H9 (cell line): Measurements from ENCODE around the gene MYL1. TPM values are rescaled to one million over a fixed set of nuclear protein-coding genes. Genes with fewer than 3 reads are reported as not detected.

ENCODE experiments used
- DNase-seq: peaks from one replicate; pipeline ENCODE4 v3.0.0-alpha.2; 2017
- H2AFZ ChIP-seq: one replicate; pipeline ENCODE4 v1.6.1; 2013; ENCODE audit warnings: mild to moderate bottlenecking, low read length, control low read depth, moderate library complexity
- H2AK5ac ChIP-seq: 2 replicates; pipeline ENCODE4 v1.6.1; 2013; ENCODE audit warnings: low read length, control low read depth, mixed read lengths; ENCODE audit not compliant: insufficient read length
- H2BK120ac ChIP-seq: one replicate; pipeline ENCODE4 v1.6.1; 2013; ENCODE audit warnings: low read depth, mild to moderate bottlenecking, low read length, control low read depth, inconsistent platforms; ENCODE audit not compliant: poor library complexity, severe bottlenecking
- H2BK12ac ChIP-seq: 2 replicates; pipeline ENCODE4 v1.6.1; 2013; ENCODE audit warnings: low read length, control low read depth, mixed read lengths, low read depth; ENCODE audit not compliant: insufficient read length
- H2BK15ac ChIP-seq: 2 replicates; pipeline ENCODE4 v1.6.1; 2013; ENCODE audit warnings: low read depth, low read length, control low read depth
- H2BK20ac ChIP-seq: one replicate; pipeline ENCODE4 v1.6.1; 2013; ENCODE audit warnings: low read depth, mild to moderate bottlenecking, low read length, control low read depth, inconsistent platforms; ENCODE audit not compliant: poor library complexity, severe bottlenecking
- H2BK5ac ChIP-seq: 2 replicates; pipeline ENCODE4 v1.6.1; 2013; ENCODE audit warnings: low read length, control low read depth, mixed read lengths; ENCODE audit not compliant: insufficient read length
- H3K14ac ChIP-seq: 2 replicates; pipeline ENCODE4 v1.6.1; 2013; ENCODE audit warnings: low read length, control low read depth; ENCODE audit not compliant: insufficient read depth
- H3K18ac ChIP-seq: 2 replicates; pipeline ENCODE4 v1.6.1; 2013; ENCODE audit warnings: low read depth, mild to moderate bottlenecking, mixed read lengths, low read length, control low read depth; ENCODE audit not compliant: insufficient read length
- H3K23ac ChIP-seq: 2 replicates; pipeline ENCODE4 v1.6.1; 2013; ENCODE audit warnings: low read length, control low read depth, mixed read lengths, low read depth; ENCODE audit not compliant: insufficient read length
- H3K23me2 ChIP-seq: 2 replicates; pipeline ENCODE4 v1.6.1; 2013; ENCODE audit warnings: low read depth, mild to moderate bottlenecking, mixed read lengths, low read length, control low read depth; ENCODE audit not compliant: insufficient read length, poor library complexity, severe bottlenecking
- H3K27ac ChIP-seq: 2 replicates; pipeline ENCODE4 v1.5.1; 2013; ENCODE audit warnings: low read length, control low read depth, mixed read lengths, low read depth; ENCODE audit not compliant: insufficient read length
- H3K27me3 ChIP-seq: 2 replicates; pipeline ENCODE4 v1.6.1; 2013; ENCODE audit warnings: low read length, control low read depth, inconsistent platforms; ENCODE audit not compliant: insufficient read depth
- H3K4ac ChIP-seq: 2 replicates; pipeline ENCODE4 v1.6.1; 2013; ENCODE audit warnings: low read depth, mild to moderate bottlenecking, control low read depth, inconsistent platforms, low read length, moderate library complexity
- H3K4me1 ChIP-seq: 2 replicates; pipeline ENCODE4 v1.6.1; 2013; ENCODE audit warnings: low read length, control low read depth, inconsistent platforms; ENCODE audit not compliant: insufficient read depth
- H3K4me2 ChIP-seq: 2 replicates; pipeline ENCODE4 v1.6.1; 2013; ENCODE audit warnings: low read length, control low read depth, mixed read lengths; ENCODE audit not compliant: insufficient read length, insufficient read depth
- H3K56ac ChIP-seq: 2 replicates; pipeline ENCODE4 v1.6.1; 2013; ENCODE audit warnings: low read depth, mild to moderate bottlenecking, mixed read lengths, low read length, control low read depth; ENCODE audit not compliant: insufficient read length
- H3K79me1 ChIP-seq: 2 replicates; pipeline ENCODE4 v1.6.1; 2013; ENCODE audit warnings: low read depth, mild to moderate bottlenecking, moderate library complexity, low read length, control low read depth, inconsistent platforms; ENCODE audit not compliant: insufficient read depth, poor library complexity, severe bottlenecking
- H3K79me2 ChIP-seq: 2 replicates; pipeline ENCODE4 v1.6.1; 2013; ENCODE audit warnings: low read length, control low read depth, inconsistent platforms; ENCODE audit not compliant: insufficient read depth
- H3K9ac ChIP-seq: 2 replicates; pipeline ENCODE4 v1.6.1; 2013; ENCODE audit warnings: low read length, control low read depth, mixed read lengths; ENCODE audit not compliant: insufficient read length; ENCODE audit errors: extremely low read depth
- H3K9me3 ChIP-seq: one replicate; pipeline ENCODE4 v1.6.1; 2013; ENCODE audit warnings: low read depth, low read length, inconsistent platforms; ENCODE audit not compliant: control insufficient read depth
- H3T11ph ChIP-seq: one replicate; pipeline ENCODE4 v1.6.1; 2013; ENCODE audit warnings: mild to moderate bottlenecking, low read length, control low read depth, inconsistent platforms
- H4K20me1 ChIP-seq: one replicate; pipeline ENCODE4 v1.6.1; 2013; ENCODE audit not compliant: control insufficient read depth, insufficient read length, insufficient read depth
- H4K5ac ChIP-seq: 2 replicates; pipeline ENCODE4 v1.6.1; 2013; ENCODE audit warnings: low read depth, mild to moderate bottlenecking, mixed read lengths, low read length, control low read depth; ENCODE audit not compliant: insufficient read length
- H4K8ac ChIP-seq: replicated peaks from 2 replicates; pipeline ENCODE4 v1.6.1; 2013; ENCODE audit warnings: low read length, control low read depth, mixed read lengths, low read depth; ENCODE audit not compliant: insufficient read length
- H4K91ac ChIP-seq: 2 replicates; pipeline ENCODE4 v1.6.1; 2013; ENCODE audit warnings: low read depth, mild to moderate bottlenecking, moderate library complexity, mixed read lengths, low read length, control low read depth; ENCODE audit not compliant: insufficient read length
- H3K27ac Mint-ChIP-seq, 3 experiments: 2 replicates in 2 of 3; 3 replicates in 1 of 3; pipeline ENCODE4 v1.8.0; 2020 to 2021; ENCODE audit warnings: mixed read lengths in 3 of 3, mild to moderate bottlenecking in 1 of 3, moderate library complexity in 1 of 3
- H3K27me3 Mint-ChIP-seq: 2 replicates; pipeline ENCODE4 v1.8.0; 2021; ENCODE audit warnings: low read depth, mild to moderate bottlenecking, moderate library complexity, mixed read lengths
- H3K36me3 Mint-ChIP-seq, 3 experiments: 2 replicates in 2 of 3; 3 replicates in 1 of 3; pipeline ENCODE4 v1.8.0; 2020 to 2021; ENCODE audit warnings: low read depth in 3 of 3, mixed read lengths in 3 of 3; ENCODE audit not compliant: insufficient read depth in 1 of 3
- H3K4me1 Mint-ChIP-seq, 2 experiments: 2 replicates each; pipeline ENCODE4 v1.8.0; 2020; ENCODE audit warnings: mixed read lengths in 2 of 2
- H3K4me3 Mint-ChIP-seq, 2 experiments: 2 replicates in 1 of 2; 3 replicates in 1 of 2; pipeline ENCODE4 v1.8.0; 2020 to 2021; ENCODE audit warnings: mild to moderate bottlenecking in 2 of 2, mixed read lengths in 2 of 2, moderate library complexity in 1 of 2
- H3K9me3 Mint-ChIP-seq, 2 experiments: 2 replicates in 1 of 2; 3 replicates in 1 of 2; pipeline ENCODE4 v1.8.0; 2020; ENCODE audit warnings: mild to moderate bottlenecking in 2 of 2, mixed read lengths in 2 of 2, moderate library complexity in 1 of 2
- WGBS: extraction: QIAGEN DNeasy Blood & Tissue Kit; methylation state at CpG from one replicate; pipeline ENCODE4 v1.1.7; 2013; ENCODE audit warnings: missing lambda C conversion rate, low lambda C conversion rate, mixed read lengths; ENCODE audit not compliant: insufficient read length; ENCODE audit errors: extremely low coverage; 5-methylcytosine and 5-hydroxymethylcytosine counted together
- total RNA-seq: library from RNA; stranded (reverse); gene quantifications from 2 replicates; pipeline ENCODE4 v1.2.1, GENCODE V29; 2021
- TF ChIP-seq, protein P1 (sequence below): fragments of 200-600 bp; sonication (generic); conservative IDR thresholded peaks from 3 replicates; pipeline ENCODE4 v1.8.0; 2021; ENCODE audit warnings: antibody characterized with exemption, mild to moderate bottlenecking

The MYL1 gene
- total RNA-seq, 1 experiment from 2014 or later: not detected

DNA sequence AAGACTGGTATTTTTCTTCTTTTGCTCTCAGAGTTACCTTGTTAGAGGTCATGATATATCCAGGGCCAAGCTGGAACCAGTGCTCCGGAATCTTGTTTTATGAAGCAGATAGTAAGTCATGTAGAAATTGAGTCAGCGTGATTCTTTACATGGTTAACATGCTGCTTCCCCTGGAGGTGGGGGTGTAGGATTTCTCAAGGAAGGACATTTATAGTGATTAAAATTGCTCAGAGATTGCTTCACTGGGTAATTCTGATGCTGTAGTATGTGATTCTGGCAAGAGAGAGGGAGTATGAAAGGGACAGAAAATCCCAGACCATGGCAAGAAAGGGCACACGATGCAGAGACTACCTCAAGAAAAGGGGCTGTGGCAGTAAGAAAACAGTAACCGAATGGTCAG is 8.0 kb upstream of the MYL1 start:
- no peaks in the 10 kb centered on the region for H3K27me3 Mint-ChIP-seq
- no peak overlapping the region for H3K27ac ChIP-seq
- no peak overlapping the region for H3K18ac ChIP-seq
- H2BK15ac ChIP-seq: no peak overlapping the region
- H3K4me2 ChIP-seq: no peak overlapping the region
- no peak overlapping the region for H3K4ac ChIP-seq
- no peaks in the 10 kb centered on the region for H3K4me1 Mint-ChIP-seq
- H3K56ac ChIP-seq: no peak overlapping the region
- no peaks in the 10 kb centered on the region for H3K4me1 ChIP-seq
- no peak overlapping the region for H4K5ac ChIP-seq
- no peak overlapping the region for H2BK5ac ChIP-seq
- H4K8ac ChIP-seq: no peak overlapping the region
- no peak overlapping the region for H2BK120ac ChIP-seq
- no peak overlapping the region for H4K91ac ChIP-seq
- H3K14ac ChIP-seq: no peak overlapping the region
- no peak overlapping the region; a peak in 1 of 7 replicates for H3K27ac Mint-ChIP-seq
- H3K4me3 Mint-ChIP-seq: no peak overlapping the region
- TF ChIP-seq, protein P1, sequence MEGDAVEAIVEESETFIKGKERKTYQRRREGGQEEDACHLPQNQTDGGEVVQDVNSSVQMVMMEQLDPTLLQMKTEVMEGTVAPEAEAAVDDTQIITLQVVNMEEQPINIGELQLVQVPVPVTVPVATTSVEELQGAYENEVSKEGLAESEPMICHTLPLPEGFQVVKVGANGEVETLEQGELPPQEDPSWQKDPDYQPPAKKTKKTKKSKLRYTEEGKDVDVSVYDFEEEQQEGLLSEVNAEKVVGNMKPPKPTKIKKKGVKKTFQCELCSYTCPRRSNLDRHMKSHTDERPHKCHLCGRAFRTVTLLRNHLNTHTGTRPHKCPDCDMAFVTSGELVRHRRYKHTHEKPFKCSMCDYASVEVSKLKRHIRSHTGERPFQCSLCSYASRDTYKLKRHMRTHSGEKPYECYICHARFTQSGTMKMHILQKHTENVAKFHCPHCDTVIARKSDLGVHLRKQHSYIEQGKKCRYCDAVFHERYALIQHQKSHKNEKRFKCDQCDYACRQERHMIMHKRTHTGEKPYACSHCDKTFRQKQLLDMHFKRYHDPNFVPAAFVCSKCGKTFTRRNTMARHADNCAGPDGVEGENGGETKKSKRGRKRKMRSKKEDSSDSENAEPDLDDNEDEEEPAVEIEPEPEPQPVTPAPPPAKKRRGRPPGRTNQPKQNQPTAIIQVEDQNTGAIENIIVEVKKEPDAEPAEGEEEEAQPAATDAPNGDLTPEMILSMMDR: no peak
- no peak overlapping the region for H3K23ac ChIP-seq
- H2AK5ac ChIP-seq: no peak overlapping the region
- no peak overlapping the region for H2BK20ac ChIP-seq
- no peaks in the 10 kb centered on the region for H4K20me1 ChIP-seq
- no peaks in the 10 kb centered on the region for H3K9me3 Mint-ChIP-seq
- no peak overlapping the region for H2AFZ ChIP-seq
- no peaks in the 10 kb centered on the region for H3K23me2 ChIP-seq
- no peaks in the 10 kb centered on the region for H3K36me3 Mint-ChIP-seq
- H3K27me3 ChIP-seq: no peaks in the 10 kb centered on the region
- no peaks in the 10 kb centered on the region for H3K79me2 ChIP-seq
- no peaks in the 10 kb centered on the region for H3K9me3 ChIP-seq
- WGBS: no CpG with 5 or more reads among the region's 4 CpGs
- no peak overlapping the region for H3T11ph ChIP-seq
- H3K9ac ChIP-seq: no peak overlapping the region
- no peaks in the 10 kb centered on the region for H3K79me1 ChIP-seq
- no peak overlapping the region for H2BK12ac ChIP-seq
- DNase-seq: no peak
